Adrenal gland (tissue), 12 donors: Measurements from ENCODE around the gene TMC1. TPM values are rescaled to one million over a fixed set of nuclear protein-coding genes. Genes with fewer than 3 reads are reported as not detected.

Experiments used
- DNase-seq, 7 donors: peaks; one replicate each; pipeline ENCODE4 v3.0.0-alpha.2; 2019 to 2020
- H3K27ac ChIP-seq, 5 donors: fragments of 200-600 bp; sonication (generic) in 4 of 5; 1 replicate in 3 of 5; 2 replicates in 2 of 5; pipeline versions ENCODE4 v1.5.1 to v1.8.0; 2016 to 2020; ENCODE audit warnings: mild to moderate bottlenecking in 1 of 5
- H3K27me3 ChIP-seq: fragments of 200-600 bp; 2 replicates; pipeline ENCODE4 v1.8.0; 2021
- H3K36me3 ChIP-seq, 2 donors: fragments of 200-600 bp; replicated peaks in 1 of 2; 1 replicate in 1 of 2; 2 replicates in 1 of 2; pipeline versions ENCODE4 v1.5.1 to v1.8.0; 2018 to 2022
- H3K4me1 ChIP-seq, 2 donors: fragments of 200-600 bp; replicated peaks in 1 of 2; 1 replicate in 1 of 2; 2 replicates in 1 of 2; pipeline versions ENCODE4 v1.5.1 to v1.8.0; 2018 to 2021
- H3K4me3 ChIP-seq, 4 donors: fragments of 200-600 bp; sonication (generic) in 3 of 4; one replicate each; pipeline ENCODE4 v1.5.1; 2016 to 2018
- H3K9me3 ChIP-seq, 3 donors: fragments of 200-600 bp; sonication (generic) in 1 of 3; replicated peaks in 1 of 3; 1 replicate in 2 of 3; 2 replicates in 1 of 3; pipeline versions ENCODE4 v1.5.1 to v1.8.0; 2016 to 2021
- POLR2A ChIP-seq, 2 donors: fragments of 450-650 bp; IDR thresholded peaks; one replicate each; pipeline ENCODE4 v1.6.1; 2017; ENCODE audit warnings: antibody characterized with exemption in 2 of 2, mild to moderate bottlenecking in 2 of 2, moderate library complexity in 1 of 2
- WGBS, 4 donors: extraction: QIAGEN DNeasy Blood & Tissue Kit in 2 of 4; methylation state at CpG; one replicate each; pipeline versions ENCODE4 v1.1.5 to v1.1.7; 2013 to 2017; 5-methylcytosine and 5-hydroxymethylcytosine counted together
- intact Hi-C, 2 donors: fragments of 100-400 bp; cut with DNase I; formaldehyde crosslinking; loops; one replicate each; pipeline versions ENCODE4 v1.14.1 to v1.15.0; 2022 to 2023
- polyA plus RNA-seq, 3 donors: library from polyadenylated mRNA; stranded (reverse); fragments of 200-250 nt in 2 of 3; fragments of 350-450 nt in 1 of 3; fragmentation: Illumina TruSeq in 1 of 3; extraction: RNeasy Lipid Tissue Mini Kit (QIAGEN cat#74804) in 1 of 3; gene quantifications; one replicate each; pipeline ENCODE4 v1.2.3, GENCODE V29; 2013 to 2014
- total RNA-seq, 9 donors: library from RNA; depleted of rRNA in 4 of 9; stranded (reverse); fragments of >200 nt in 4 of 9; fragments of 120-200 nt in 1 of 9; fragmentation: NEBNext Ultra II Directional in 1 of 9; extraction: Animal tissue kit (Norgen Biotek cat#: 25700) in 1 of 9; gene quantifications; one replicate each; pipeline versions ENCODE4 v1.1.0 to v1.2.4, GENCODE V29; 2013 to 2023
- TF ChIP-seq, protein P1 (sequence below), 6 experiments: fragments of 450-650 bp in 4 of 6; fragments of 200-600 bp in 2 of 6; sonication (generic) in 1 of 6; IDR thresholded peaks; 1 replicate in 5 of 6; 2 replicates in 1 of 6; pipeline versions ENCODE4 v1.5.1 to v1.8.0; 2016 to 2021; ENCODE audit warnings: antibody characterized with exemption in 6 of 6, mild to moderate bottlenecking in 2 of 6, moderate library complexity in 1 of 6
- donor health status: healthy with polysubstance abuse.
- donor health status: Bipolar disorder and iron deficiency.
- donor health status: DM: yes; HTN: yes; CAD: no.
- donor health status: DM: no; HTN: no; CAD: no.
- donor health status: DM: no; HTN: no; CAD: no.
- donor health status: DM: yes; HTN: yes; CAD: no.

The TMC1 gene
- total and polyA plus RNA-seq, 12 donors, result 0.22 to 1.5 (median 0.50) TPM; not detected in 7

DNA sequence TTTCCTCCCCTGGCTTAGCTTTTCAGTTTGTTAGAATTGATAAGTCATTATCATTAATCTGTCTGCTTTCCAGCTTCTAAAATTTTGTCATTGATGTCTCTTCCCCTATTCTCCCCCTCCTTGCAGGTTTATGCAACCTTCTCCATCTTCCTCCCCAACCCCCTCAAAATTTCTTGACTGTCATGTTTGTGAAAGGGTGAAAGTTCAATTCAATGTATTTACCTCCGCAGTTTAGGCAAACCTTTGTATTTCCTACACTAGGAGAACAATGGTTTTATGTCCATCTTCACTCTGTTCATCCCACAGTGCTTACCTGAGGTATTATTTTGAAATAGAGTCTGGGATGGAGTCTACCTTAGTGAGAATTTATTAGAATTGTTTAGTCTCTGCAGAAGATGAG, 313.6 kb downstream of the TMC1 start:
- H3K36me3 ChIP-seq, result no peaks in the 10 kb centered on the region
- H3K4me1 ChIP-seq, result no peaks in the 10 kb centered on the region
- no peak overlapping the region for H3K27ac ChIP-seq
- no peak for TF ChIP-seq POLR2A (IDR thresholded peaks at IDR 0.05)
- TF ChIP-seq, protein P1, sequence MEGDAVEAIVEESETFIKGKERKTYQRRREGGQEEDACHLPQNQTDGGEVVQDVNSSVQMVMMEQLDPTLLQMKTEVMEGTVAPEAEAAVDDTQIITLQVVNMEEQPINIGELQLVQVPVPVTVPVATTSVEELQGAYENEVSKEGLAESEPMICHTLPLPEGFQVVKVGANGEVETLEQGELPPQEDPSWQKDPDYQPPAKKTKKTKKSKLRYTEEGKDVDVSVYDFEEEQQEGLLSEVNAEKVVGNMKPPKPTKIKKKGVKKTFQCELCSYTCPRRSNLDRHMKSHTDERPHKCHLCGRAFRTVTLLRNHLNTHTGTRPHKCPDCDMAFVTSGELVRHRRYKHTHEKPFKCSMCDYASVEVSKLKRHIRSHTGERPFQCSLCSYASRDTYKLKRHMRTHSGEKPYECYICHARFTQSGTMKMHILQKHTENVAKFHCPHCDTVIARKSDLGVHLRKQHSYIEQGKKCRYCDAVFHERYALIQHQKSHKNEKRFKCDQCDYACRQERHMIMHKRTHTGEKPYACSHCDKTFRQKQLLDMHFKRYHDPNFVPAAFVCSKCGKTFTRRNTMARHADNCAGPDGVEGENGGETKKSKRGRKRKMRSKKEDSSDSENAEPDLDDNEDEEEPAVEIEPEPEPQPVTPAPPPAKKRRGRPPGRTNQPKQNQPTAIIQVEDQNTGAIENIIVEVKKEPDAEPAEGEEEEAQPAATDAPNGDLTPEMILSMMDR (IDR thresholded peaks at IDR 0.05), result no peak
- no peak overlapping the region for H3K4me3 ChIP-seq
- intact Hi-C loops, result no loop called here
- no peaks in the 10 kb centered on the region for H3K9me3 ChIP-seq
- DNase-seq, result no peak
- WGBS, 4 donors, result 87 to 95% (median 92%) methylated on average over 1 of the region's 1 CpG
- no peaks in the 10 kb centered on the region for H3K27me3 ChIP-seq

GRCh38 chr9:72836790-72837189, 315.4 kb downstream of the TMC1 start:
- Histone ChIP-seq H3K27ac (no peak overlapping the region), H3K9me3 (no peaks in the 10 kb centered on the region), H3K36me3 (no peaks in the 10 kb centered on the region), H3K4me3 (no peak overlapping the region), H3K4me1 (no peaks in the 10 kb centered on the region), H3K27me3 (no peaks in the 10 kb centered on the region)
- intact Hi-C loops, result no loop called here
- no peak for DNase-seq
- WGBS, 4 donors, result 74 to 91% (median 89%) methylated on average over 6 of the region's 6 CpGs
- no peak for TF ChIP-seq POLR2A (IDR thresholded peaks at IDR 0.05)
- TF ChIP-seq, protein P1 (IDR thresholded peaks at IDR 0.05), result no peak

DNA sequence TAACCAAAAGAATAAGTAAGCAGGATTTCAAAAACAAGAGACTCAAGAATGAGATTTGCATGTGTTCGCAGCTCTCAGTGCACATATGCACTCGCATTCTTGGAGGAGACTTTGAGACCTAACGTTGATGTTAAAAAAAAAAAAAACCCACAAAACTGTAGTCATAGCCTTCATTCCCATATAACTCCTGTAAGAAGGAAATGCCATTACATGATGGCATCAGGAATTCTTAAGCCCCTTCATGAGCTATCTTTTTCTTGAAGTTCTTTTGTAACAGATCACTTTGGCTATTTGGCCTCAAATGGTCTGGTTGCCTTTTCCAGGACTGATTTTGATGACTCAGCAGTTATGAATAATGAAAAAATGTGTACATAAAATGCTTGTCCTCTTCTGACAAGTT, 317.7 kb downstream of the TMC1 start:
- Histone ChIP-seq H3K36me3 (no peaks in the 10 kb centered on the region), H3K27me3 (no peaks in the 10 kb centered on the region), H3K4me3 (no peak overlapping the region), H3K27ac (no peak overlapping the region), H3K4me1 (no peaks in the 10 kb centered on the region), H3K9me3 (peaks cover 0 to under 1% (median 0%) of the 10 kb centered on the region in 3 donors)
- intact Hi-C loops, result no loop called here
- TF ChIP-seq POLR2A (IDR thresholded peaks at IDR 0.05), result no peak
- TF ChIP-seq, protein P1 (IDR thresholded peaks at IDR 0.05), result no peak
- 76 to 84% (median 80%) methylated on average over 3 of the region's 3 CpGs for WGBS, 4 donors
- no peak for DNase-seq

GRCh38 chr9:72843520-72844439, 322.4 kb downstream of the TMC1 start:
- no peaks in the 10 kb centered on the region for H3K27me3 ChIP-seq
- no peaks in the 10 kb centered on the region for H3K4me1 ChIP-seq
- TF ChIP-seq, protein P1 (IDR thresholded peaks at IDR 0.05), result no peak
- TF ChIP-seq POLR2A (IDR thresholded peaks at IDR 0.05), result no peak
- no peak overlapping the region for H3K27ac ChIP-seq
- no peak overlapping the region for H3K4me3 ChIP-seq
- peaks cover 0 to 7% (median 4%) of the 10 kb centered on the region in 3 donors for H3K9me3 ChIP-seq
- 61 to 72% (median 68%) methylated on average over 9 of the region's 9 CpGs for WGBS, 4 donors
- intact Hi-C loops, result no loop called here
- H3K36me3 ChIP-seq, result no peaks in the 10 kb centered on the region
- no peak for DNase-seq
